Measurements from ENCODE around the gene SPRY1.

GRCh38 chr4:123421937-123422781, 25.6 kb downstream of the SPRY1 start:
- TF ChIP-seq CTCF (conservative IDR thresholded peaks at IDR 0.05; ENCODE audit: low read length), result no peak
- no peak for TF ChIP-seq EZH2phosphoT487 (IDR thresholded peaks at IDR 0.05; ENCODE audit: borderline replicate concordance)

All from Loucy (cell line).